ENCODE results near the gene ZBTB20.

Gene ZBTB20

DNA sequence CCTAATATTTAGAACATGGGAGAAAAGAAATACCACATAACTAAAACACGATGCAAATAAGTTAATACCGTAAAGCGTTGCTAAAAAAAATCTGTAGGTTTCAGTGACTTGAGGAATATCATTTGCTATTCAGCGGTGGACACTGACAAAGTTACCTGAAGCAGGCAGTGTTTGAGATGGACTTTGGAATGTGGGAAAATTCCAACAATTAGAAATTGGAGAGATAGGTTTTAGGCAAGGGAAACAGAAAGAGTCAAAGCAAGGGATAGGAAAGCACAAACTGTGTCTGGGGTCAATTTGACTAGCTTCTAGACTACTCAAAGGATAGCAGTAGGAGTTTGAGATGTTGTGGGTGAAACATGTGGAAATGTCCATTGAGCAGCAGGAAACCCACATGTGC is 680.3 kb downstream of the ZBTB20 start:
- no peak overlapping the region for H2BK15ac ChIP-seq (ENCODE audit: low read depth, poor library complexity, severe bottlenecking)
- no peak overlapping the region for H4K8ac ChIP-seq (ENCODE audit: low read length)
- no peak overlapping the region for H2AFZ ChIP-seq (ENCODE audit: low read depth, low read length)
- H3K4me1 ChIP-seq (ENCODE audit: control insufficient read depth, insufficient read depth, low read depth, low read length): no peaks in the 10 kb centered on the region
- no peak overlapping the region for H3K23ac ChIP-seq (ENCODE audit: low read length in 2 of 2)
- H2BK5ac ChIP-seq (ENCODE audit: low read depth, low read length, poor library complexity, severe bottlenecking): no peak overlapping the region
- no peaks in the 10 kb centered on the region for H3K27me3 ChIP-seq (ENCODE audit: control insufficient read depth in 1 of 2, insufficient read depth in 1 of 2, low read length in 2 of 2)
- H3K79me1 ChIP-seq (replicated peaks; ENCODE audit: low read length, poor library complexity, severe bottlenecking): peaks cover 14% of the 10 kb centered on the region
- H2BK120ac ChIP-seq (ENCODE audit: low read depth, low read length): no peak overlapping the region
- no peak overlapping the region for H3K4me3 ChIP-seq (ENCODE audit: insufficient read depth in 1 of 2, low read depth in 1 of 2, low read length in 2 of 2)
- H3K4ac ChIP-seq (ENCODE audit: low read depth in 1 of 2, low read length in 2 of 2): no peak overlapping the region
- H3K18ac ChIP-seq (ENCODE audit: low read depth in 1 of 2, low read length in 2 of 2): no peak overlapping the region
- DNase-seq: no peak
- H3K14ac ChIP-seq (ENCODE audit: low read length in 2 of 2): no peak overlapping the region
- H4K91ac ChIP-seq (ENCODE audit: low read length): no peak overlapping the region
- WGBS: 98% methylated on average over 4 of the region's 4 CpGs
- no peak overlapping the region for H3K4me2 ChIP-seq (ENCODE audit: low read length, poor library complexity, severe bottlenecking)
- no peak overlapping the region for H2AK5ac ChIP-seq (ENCODE audit: low read length, severe bottlenecking)
- no peaks in the 10 kb centered on the region for H3K9me3 ChIP-seq (ENCODE audit: control insufficient read depth, low read length)
- peaks cover 0 to 2% of the 10 kb centered on the region in 2 experiments for H3K36me3 ChIP-seq (ENCODE audit: control insufficient read depth in 1 of 2, insufficient read depth in 2 of 2, low read depth in 1 of 2, low read length in 2 of 2)
- H3K27ac ChIP-seq (ENCODE audit: low read length, poor library complexity, severe bottlenecking): no peak overlapping the region
- H2BK12ac ChIP-seq (ENCODE audit: low read length in 2 of 2): no peak overlapping the region
- no peak overlapping the region for H3K9ac ChIP-seq (ENCODE audit: low read length)

DNA sequence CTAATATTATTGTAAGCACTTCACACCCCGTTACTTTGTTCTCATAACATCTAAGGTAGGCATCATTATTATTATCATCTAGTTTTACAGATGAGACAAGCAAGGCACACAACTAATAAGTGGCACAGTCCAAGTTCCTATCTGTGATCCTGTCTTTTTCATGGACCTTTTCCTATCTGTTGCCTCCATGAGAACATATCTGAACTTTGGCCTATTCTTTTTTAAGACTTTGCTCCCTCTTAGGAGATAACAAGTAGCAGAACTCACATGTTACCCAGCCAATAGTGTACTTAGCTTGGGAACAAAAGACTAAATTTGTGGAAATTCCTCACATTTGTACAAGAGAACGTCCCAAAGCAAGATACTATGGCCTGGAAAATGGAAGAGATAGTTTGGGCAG is 680.8 kb downstream of the ZBTB20 start:
- no peak overlapping the region for H2AFZ ChIP-seq (ENCODE audit: low read depth, low read length)
- H3K4me2 ChIP-seq (ENCODE audit: low read length, poor library complexity, severe bottlenecking): no peak overlapping the region
- no peak for DNase-seq
- no peak overlapping the region for H4K91ac ChIP-seq (ENCODE audit: low read length)
- H3K9me3 ChIP-seq (ENCODE audit: control insufficient read depth, low read length): no peaks in the 10 kb centered on the region
- WGBS: 98% methylated on average over 1 of the region's 2 CpGs
- no peak overlapping the region for H2BK12ac ChIP-seq (ENCODE audit: low read length in 2 of 2)
- H2BK15ac ChIP-seq (ENCODE audit: low read depth, poor library complexity, severe bottlenecking): no peak overlapping the region
- no peak overlapping the region for H2BK120ac ChIP-seq (ENCODE audit: low read depth, low read length)
- H3K23ac ChIP-seq (ENCODE audit: low read length in 2 of 2): no peak overlapping the region
- H4K8ac ChIP-seq (ENCODE audit: low read length): no peak overlapping the region
- H3K4me3 ChIP-seq (ENCODE audit: insufficient read depth in 1 of 2, low read depth in 1 of 2, low read length in 2 of 2): no peak overlapping the region
- H3K79me1 ChIP-seq (replicated peaks; ENCODE audit: low read length, poor library complexity, severe bottlenecking): peaks cover 18% of the 10 kb centered on the region
- no peak overlapping the region for H3K14ac ChIP-seq (ENCODE audit: low read length in 2 of 2)
- H3K4me1 ChIP-seq (ENCODE audit: control insufficient read depth, insufficient read depth, low read depth, low read length): no peaks in the 10 kb centered on the region
- H3K36me3 ChIP-seq (ENCODE audit: control insufficient read depth in 1 of 2, insufficient read depth in 2 of 2, low read depth in 1 of 2, low read length in 2 of 2): peaks cover 2% of the 10 kb centered on the region in 2 experiments
- no peak overlapping the region for H3K4ac ChIP-seq (ENCODE audit: low read depth in 1 of 2, low read length in 2 of 2)
- H3K18ac ChIP-seq (ENCODE audit: low read depth in 1 of 2, low read length in 2 of 2): no peak overlapping the region
- H3K27ac ChIP-seq (ENCODE audit: low read length, poor library complexity, severe bottlenecking): no peak overlapping the region
- H2AK5ac ChIP-seq (ENCODE audit: low read length, severe bottlenecking): no peak overlapping the region
- no peaks in the 10 kb centered on the region for H3K27me3 ChIP-seq (ENCODE audit: control insufficient read depth in 1 of 2, insufficient read depth in 1 of 2, low read length in 2 of 2)
- no peak overlapping the region for H2BK5ac ChIP-seq (ENCODE audit: low read depth, low read length, poor library complexity, severe bottlenecking)
- no peak overlapping the region for H3K9ac ChIP-seq (ENCODE audit: low read length)

DNA sequence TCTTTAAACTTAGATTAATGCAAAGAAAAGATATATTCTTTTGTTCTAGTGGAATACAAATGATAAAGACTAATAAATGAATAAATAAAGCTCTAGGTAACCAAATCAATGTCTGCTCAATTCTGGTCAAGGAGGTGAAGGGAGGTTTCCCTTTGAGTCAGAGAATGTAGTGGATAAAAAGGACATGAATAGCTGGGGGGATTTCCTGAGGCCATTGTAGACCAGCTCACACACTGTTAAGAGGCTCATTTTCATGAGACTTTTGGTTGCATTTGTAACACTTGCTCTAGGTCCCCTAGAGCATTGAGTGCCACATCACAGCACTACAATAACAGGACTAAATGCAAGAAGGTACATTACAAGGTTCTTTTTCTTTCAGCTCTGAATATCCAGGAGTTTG is 682.5 kb downstream of the ZBTB20 start:
- Histone ChIP-seq H3K9ac (ENCODE audit: low read length) (no peak overlapping the region), H3K23ac (ENCODE audit: low read length in 2 of 2) (no peak overlapping the region), H4K91ac (ENCODE audit: low read length) (no peak overlapping the region), H3K14ac (ENCODE audit: low read length in 2 of 2) (no peak overlapping the region), H2BK5ac (ENCODE audit: low read depth, low read length, poor library complexity, severe bottlenecking) (no peak overlapping the region), H3K4me2 (ENCODE audit: low read length, poor library complexity, severe bottlenecking) (no peak overlapping the region), H4K8ac (ENCODE audit: low read length) (no peak overlapping the region), H2AK5ac (ENCODE audit: low read length, severe bottlenecking) (no peak overlapping the region), H3K18ac (ENCODE audit: low read depth in 1 of 2, low read length in 2 of 2) (no peak overlapping the region), H3K27me3 (ENCODE audit: control insufficient read depth in 1 of 2, insufficient read depth in 1 of 2, low read length in 2 of 2) (no peaks in the 10 kb centered on the region), H2BK12ac (ENCODE audit: low read length in 2 of 2) (no peak overlapping the region), H3K4ac (ENCODE audit: low read depth in 1 of 2, low read length in 2 of 2) (no peak overlapping the region), H2AFZ (ENCODE audit: low read depth, low read length) (no peak overlapping the region), H3K4me1 (ENCODE audit: control insufficient read depth, insufficient read depth, low read depth, low read length) (no peaks in the 10 kb centered on the region), H2BK15ac (ENCODE audit: low read depth, poor library complexity, severe bottlenecking) (no peak overlapping the region), H3K4me3 (ENCODE audit: insufficient read depth in 1 of 2, low read depth in 1 of 2, low read length in 2 of 2) (no peak overlapping the region), H3K9me3 (ENCODE audit: control insufficient read depth, low read length) (no peaks in the 10 kb centered on the region), H2BK120ac (ENCODE audit: low read depth, low read length) (no peak overlapping the region), H3K36me3 (ENCODE audit: control insufficient read depth in 1 of 2, insufficient read depth in 2 of 2, low read depth in 1 of 2, low read length in 2 of 2) (peaks cover 2 to 3% of the 10 kb centered on the region in 2 experiments), H3K27ac (ENCODE audit: low read length, poor library complexity, severe bottlenecking) (no peak overlapping the region), H3K79me1 (replicated peaks; ENCODE audit: low read length, poor library complexity, severe bottlenecking) (peaks cover 21% of the 10 kb centered on the region)
- no peak for DNase-seq

DNA sequence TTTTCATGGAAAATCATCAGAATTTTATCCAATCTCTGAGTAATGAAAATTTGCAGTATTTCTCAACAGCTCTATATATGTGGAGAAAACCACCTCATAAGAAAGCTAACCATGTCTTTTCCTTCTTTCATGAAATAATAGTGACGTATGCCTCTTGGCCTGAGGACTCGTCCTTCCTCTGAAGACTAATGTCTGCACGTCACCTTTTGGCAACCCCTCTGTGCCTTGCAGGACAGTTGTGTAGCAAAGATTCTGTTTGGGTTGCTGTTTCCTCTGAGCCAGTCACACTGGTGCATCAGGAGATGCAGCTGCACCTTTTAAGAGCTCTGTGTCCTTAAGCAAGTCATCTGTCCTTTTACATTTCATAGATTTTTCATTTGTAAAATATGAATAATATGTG is 684.3 kb downstream of the ZBTB20 start:
- H2BK15ac ChIP-seq (ENCODE audit: low read depth, poor library complexity, severe bottlenecking): no peak overlapping the region
- no peak overlapping the region for H3K4ac ChIP-seq (ENCODE audit: low read depth in 1 of 2, low read length in 2 of 2)
- peaks cover 2 to 3% of the 10 kb centered on the region in 2 experiments for H3K36me3 ChIP-seq (ENCODE audit: control insufficient read depth in 1 of 2, insufficient read depth in 2 of 2, low read depth in 1 of 2, low read length in 2 of 2)
- peaks cover 18% of the 10 kb centered on the region for H3K79me1 ChIP-seq (replicated peaks; ENCODE audit: low read length, poor library complexity, severe bottlenecking)
- H2BK12ac ChIP-seq (ENCODE audit: low read length in 2 of 2): no peak overlapping the region
- no peaks in the 10 kb centered on the region for H3K27me3 ChIP-seq (ENCODE audit: control insufficient read depth in 1 of 2, insufficient read depth in 1 of 2, low read length in 2 of 2)
- no peaks in the 10 kb centered on the region for H3K4me1 ChIP-seq (ENCODE audit: control insufficient read depth, insufficient read depth, low read depth, low read length)
- 95% methylated on average over 3 of the region's 3 CpGs for WGBS
- no peak overlapping the region for H2AFZ ChIP-seq (ENCODE audit: low read depth, low read length)
- DNase-seq: no peak
- no peak overlapping the region for H3K14ac ChIP-seq (ENCODE audit: low read length in 2 of 2)
- no peak overlapping the region for H3K9ac ChIP-seq (ENCODE audit: low read length)
- no peak overlapping the region for H2BK120ac ChIP-seq (ENCODE audit: low read depth, low read length)
- no peak overlapping the region for H3K27ac ChIP-seq (ENCODE audit: low read length, poor library complexity, severe bottlenecking)
- no peaks in the 10 kb centered on the region for H3K9me3 ChIP-seq (ENCODE audit: control insufficient read depth, low read length)
- no peak overlapping the region for H2BK5ac ChIP-seq (ENCODE audit: low read depth, low read length, poor library complexity, severe bottlenecking)
- H2AK5ac ChIP-seq (ENCODE audit: low read length, severe bottlenecking): no peak overlapping the region
- no peak overlapping the region for H3K18ac ChIP-seq (ENCODE audit: low read depth in 1 of 2, low read length in 2 of 2)
- H3K4me2 ChIP-seq (ENCODE audit: low read length, poor library complexity, severe bottlenecking): no peak overlapping the region
- H4K8ac ChIP-seq (ENCODE audit: low read length): no peak overlapping the region
- H3K23ac ChIP-seq (ENCODE audit: low read length in 2 of 2): no peak overlapping the region
- no peak overlapping the region for H4K91ac ChIP-seq (ENCODE audit: low read length)
- H3K4me3 ChIP-seq (ENCODE audit: insufficient read depth in 1 of 2, low read depth in 1 of 2, low read length in 2 of 2): no peak overlapping the region
